Dedifferentiated amniotic fluid mesenchymal stem cell (primary cell): ENCODE data around the gene AKAP5.
"Not testable (repeated sequence)": the region's sequence is repeated elsewhere in the genome, so short reads cannot be mapped to it uniquely, and the experiment has no call there.

Experiments used
- DNase-seq: peaks from one replicate; pipeline ENCODE4 v3.0.0-alpha.2; 2016; ENCODE audit errors: extremely low spot score

The AKAP5 gene

DNA sequence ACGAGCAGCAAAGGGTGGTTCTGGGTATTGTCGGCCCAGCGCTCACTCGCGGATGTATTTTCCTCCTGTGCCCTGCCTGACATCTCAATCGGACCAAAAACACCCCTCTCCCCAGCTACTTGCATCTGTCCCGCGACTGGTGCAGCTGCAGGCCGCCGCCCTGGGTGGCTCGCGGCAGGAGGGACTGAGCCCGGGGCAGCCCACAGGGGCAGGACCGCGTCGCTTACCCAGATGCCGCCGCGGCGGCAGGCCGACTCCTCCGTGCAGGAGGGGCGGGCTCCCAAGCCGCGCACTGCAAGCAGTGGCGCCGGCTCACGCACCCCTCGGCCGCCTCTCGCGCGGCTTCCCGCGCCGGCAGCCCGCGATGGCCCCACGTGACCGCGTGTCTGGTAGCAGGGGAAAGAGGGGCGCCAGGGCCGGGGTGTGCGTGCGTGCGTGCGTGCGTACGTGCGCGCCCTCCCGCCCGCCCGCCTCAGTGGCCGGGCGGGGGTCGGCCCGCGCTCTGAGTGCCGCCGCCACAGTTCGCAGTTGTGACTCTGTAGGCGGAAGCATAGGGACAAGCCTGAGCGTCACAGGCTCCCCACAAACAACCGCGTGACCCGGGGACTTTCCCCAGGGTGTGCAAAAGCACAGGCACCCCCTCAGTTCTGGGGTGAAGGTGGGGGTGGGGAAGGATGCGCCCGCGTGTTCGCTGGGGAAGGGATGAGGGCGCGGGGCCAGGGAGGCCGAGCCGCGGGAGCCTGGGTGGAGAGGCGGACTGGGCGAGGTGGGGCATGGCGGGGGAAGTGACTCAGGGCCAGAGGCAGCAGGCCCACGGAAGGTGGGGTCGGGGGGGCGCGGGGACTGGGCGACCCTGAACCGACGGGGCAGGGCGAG, 38.4 kb downstream of the AKAP5 start, which contains the start of gene ZBTB25:
ZBTB25 (minus strand) TSS at position 405 of the 876 bp plus-strand sequence. CDS start 13,305 bp downstream, outside the sequence.
- DNase-seq, result peak; percentile 88

DNA sequence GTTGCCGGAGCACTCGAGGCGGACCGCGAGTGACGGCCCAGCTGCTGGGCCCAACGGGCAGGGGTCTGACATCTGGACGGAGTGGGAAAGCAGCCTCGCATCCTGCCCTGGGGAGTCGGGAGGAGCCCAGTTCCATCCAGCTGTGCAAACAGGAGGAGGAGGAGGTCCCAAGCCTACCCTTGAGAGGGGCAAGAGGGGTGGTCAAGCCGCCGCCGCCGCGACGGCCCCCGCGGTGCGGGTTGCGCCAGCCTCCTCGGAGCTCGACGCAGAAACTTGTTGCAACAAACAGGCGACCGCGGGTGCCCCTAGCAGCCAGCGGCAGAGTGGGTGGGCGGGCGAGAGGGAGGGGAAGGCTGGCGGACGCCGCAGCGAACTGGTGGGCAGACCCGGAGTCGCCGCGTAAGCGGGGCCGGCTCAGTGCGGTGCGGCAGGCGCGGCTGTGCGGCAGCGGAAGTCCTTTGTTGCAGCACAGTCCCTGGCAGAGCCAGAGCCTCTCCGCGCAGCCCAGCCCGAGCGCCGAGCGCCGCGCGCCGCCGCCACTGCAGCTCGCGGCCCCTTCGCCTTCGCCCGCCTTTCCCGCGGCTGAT, 39.1 kb downstream of the AKAP5 start, which contains the start of gene ZBTB1:
ZBTB1 (plus strand) TSS at position 461 of the 587 bp plus-strand sequence. CDS start 16,735 bp downstream, outside the sequence.
- peak; percentile 67 for DNase-seq

- DNase-seq, result peak; percentile 84
These were observed 39.8 kb downstream of the AKAP5 start for GRCh38 chr14:64504897-64505794.

DNA sequence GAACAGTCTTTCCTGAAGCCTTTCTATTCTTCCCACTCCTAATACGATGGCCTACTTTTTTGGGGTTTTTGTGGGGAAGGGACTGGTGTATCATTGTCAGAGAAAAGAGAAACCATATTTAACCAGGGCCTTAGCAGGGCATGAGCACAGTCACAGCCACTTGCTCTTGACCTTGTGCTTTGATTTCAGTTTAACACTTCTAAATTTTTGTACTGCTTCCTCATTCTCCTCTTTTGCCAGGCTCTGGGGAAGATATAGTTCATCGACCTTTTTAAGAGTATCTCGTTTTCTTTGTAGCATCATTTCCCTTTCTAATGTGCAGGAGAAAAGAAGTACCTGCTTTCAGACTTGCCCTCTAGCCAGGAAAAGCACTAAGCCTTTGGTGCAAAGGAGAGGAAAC, 41.4 kb downstream of the AKAP5 start:
- no peak for DNase-seq

- no peak for DNase-seq
These were observed 42.3 kb downstream of the AKAP5 start for GRCh38 chr14:64507376-64508156.

DNA sequence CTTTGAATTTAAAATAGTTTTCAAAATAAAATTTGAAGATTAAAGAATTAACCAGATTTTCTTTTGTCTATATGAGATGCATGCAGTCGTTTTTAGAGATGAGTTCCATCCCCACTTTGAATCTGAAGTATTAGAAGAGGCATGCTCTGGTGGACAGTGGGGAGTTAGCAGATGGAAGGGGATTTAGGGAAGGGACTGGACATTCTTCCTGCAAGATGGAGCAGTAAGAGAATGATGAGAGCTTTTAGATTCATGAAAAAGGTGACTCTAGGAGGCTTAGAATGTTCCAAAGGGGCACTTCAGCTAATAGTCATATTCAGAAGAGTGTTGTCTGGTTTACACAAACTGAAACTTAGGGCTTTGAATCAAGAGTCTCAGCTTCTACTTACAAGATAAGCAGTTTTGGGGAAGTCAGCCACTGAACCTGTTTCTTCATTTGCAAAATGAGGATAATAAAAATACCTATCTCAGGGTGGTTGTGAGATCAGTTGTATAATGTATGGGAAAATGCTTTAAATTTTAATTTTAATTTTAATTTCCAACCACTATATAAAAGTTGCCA, 43.0 kb downstream of the AKAP5 start:
- no peak for DNase-seq

DNA sequence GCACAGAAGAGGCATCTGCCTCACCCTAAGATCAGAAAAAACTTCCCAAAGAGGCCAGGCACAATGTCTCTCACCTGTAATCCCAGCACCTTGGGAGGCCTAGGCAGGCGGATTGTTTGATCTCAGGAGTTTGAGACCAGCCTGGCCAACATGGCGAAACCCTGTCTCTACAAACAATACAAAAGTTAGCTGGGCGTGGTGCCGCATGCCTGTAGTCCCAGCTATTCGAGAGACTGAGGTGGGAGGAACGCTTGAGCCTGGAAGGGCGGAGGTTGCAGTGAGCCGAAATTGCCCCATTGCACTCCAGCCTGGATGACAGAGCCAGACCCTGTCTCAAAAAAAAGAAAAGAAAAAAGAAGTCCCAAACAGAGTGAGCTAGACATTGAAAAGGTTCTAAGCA, 43.7 kb downstream of the AKAP5 start:
- DNase-seq, result no peak

DNA sequence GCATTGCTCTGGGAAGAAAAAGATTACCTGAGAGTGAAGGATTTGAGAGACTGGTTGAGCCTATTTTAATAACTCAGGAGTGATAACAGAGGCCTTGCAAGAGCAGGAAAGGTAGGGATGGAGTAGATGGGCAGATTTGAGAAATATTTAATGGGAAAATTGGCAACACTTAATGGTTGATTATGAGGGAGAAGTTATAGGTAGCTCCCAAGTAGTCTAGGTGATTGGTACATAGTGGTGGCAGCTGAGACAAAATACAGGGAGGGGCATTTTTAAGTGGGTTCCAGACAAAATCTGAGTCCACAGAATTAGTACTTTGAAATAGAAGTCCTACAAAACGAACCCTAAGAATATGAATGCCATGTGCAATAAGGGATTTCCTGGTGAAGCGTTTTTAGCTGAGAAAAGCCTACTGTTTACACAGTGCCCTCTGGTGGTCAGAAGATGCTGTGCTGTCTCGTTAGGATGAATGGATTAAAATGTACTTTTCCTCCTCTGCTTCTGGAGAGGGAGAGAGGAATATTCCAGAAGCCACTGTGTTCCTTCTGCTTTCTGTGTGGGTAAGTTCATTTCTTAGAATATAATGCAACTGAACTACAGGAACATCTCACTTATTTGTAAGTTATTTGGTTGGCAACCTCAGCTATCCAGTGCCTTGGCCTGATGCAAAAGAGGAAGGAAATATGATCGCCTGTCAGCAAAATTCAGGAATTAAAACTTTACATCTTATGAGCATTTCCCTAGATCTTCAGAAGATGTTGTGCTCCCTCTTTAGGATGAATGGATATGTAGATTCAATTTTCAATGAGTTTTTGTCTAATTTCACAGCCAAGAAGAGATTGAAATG, 45.7 kb downstream of the AKAP5 start:
- peak; percentile 48 for DNase-seq

DNA sequence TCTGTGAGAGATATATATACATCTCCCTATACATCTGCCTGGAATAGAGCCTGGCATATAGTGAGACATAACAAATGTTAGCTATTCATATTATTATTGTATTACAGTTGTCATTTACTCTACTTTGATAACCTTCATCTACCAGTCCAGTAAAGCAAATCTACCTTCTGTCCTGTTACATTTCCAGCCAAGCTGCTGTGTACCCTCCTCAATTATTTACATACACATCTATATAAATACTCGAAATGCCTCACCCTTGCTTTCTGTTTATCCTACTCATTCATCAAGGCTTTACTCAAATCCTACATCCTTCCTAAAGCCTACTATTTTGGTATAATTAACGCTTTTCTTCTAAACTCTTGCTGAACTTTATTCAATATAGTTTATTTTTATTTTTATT, 48.0 kb downstream of the AKAP5 start:
- DNase-seq, result no peak

DNA sequence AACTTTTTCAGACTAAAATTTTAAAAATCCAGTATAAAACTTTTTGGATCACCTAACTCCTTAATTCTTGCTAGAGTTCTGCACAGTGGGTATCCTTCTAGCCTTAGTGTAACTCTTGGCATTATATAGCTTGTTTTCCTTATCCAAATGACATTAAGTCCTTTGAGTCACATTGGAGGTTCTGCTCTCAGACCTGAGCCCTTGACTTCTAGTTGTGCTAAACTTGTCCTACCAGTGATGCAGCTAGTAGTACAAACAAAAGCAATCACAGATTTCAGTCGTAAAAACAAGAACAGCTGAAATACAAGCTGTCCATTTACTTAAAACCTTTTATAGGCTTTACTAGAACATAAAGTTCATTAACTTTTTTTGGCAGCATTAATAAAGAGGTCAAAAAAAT, 49.8 kb downstream of the AKAP5 start:
- DNase-seq, result no peak

DNA sequence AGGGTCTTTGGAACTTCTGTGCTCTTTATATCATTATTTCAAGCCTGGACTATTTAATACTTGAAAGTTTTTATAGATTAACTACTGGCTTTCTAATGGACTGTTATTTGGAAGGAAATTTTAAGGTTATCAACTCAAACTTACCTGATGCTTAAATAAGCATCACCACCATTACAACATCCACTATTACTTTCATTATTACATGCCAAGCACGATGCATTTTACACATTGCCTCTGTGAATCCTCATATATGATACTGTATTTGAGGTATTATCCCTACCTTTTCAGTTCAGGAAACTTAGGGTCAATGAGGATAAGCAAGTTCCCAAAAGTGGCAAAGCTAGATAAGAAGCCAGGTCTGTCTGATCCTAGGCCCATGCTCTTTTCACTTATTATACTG, 51.7 kb downstream of the AKAP5 start:
- DNase-seq, result no peak

- DNase-seq, result not testable (repeated sequence)
These were observed 52.4 kb downstream of the AKAP5 start for GRCh38 chr14:64517667-64518066.

GRCh38 chr14:64518229-64518628, 52.9 kb downstream of the AKAP5 start:
- no peak for DNase-seq

DNA sequence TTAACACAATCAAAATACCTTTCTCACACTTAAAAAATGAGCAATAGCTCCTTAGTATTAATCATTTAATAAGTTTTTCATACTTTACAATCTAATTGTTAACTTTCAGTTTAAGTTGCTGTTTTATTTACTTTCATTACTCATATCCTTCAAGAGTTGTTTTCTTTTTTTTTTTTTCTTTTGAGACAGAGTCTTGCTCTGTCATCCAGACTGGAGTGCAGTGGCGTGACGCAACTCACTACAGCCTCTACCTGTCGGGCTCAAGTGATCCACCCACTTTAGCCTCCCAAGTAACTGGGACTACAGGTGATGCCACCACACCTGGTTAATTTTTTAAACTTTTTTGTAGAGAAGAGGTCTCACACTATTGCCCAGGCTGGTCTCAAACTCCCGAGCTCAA, 55.4 kb downstream of the AKAP5 start:
- no peak for DNase-seq

- DNase-seq, result no peak
These were observed 57.5 kb downstream of the AKAP5 start for GRCh38 chr14:64522591-64523355.
